Measurements from ENCODE around the gene MBNL2.

- TF ChIP-seq CTCF (IDR thresholded peaks at IDR 0.05; ENCODE audit: insufficient read depth, low read length, poor library complexity, severe bottlenecking): no peak
- no peak for TF ChIP-seq EZH2phosphoT487 (conservative IDR thresholded peaks at IDR 0.05; ENCODE audit: low read length)
Observed at GRCh38 chr13:97435323-97435722, 213.2 kb downstream of the MBNL2 start.
